Activated B cell treated with CpG ODN at 0.5 μM for 24 hours (primary cell): Measurements from ENCODE around the gene SPINK1. TPM values are rescaled to one million over a fixed set of nuclear protein-coding genes. Genes with fewer than 3 reads are reported as not detected.

Source experiments
- ATAC-seq: fragments of 200-7000 bp; cut with Tn5 transposase; one replicate; pipeline ENCODE4 v1.10.0; 2021; ENCODE audit warnings: low read depth, mild to moderate bottlenecking, moderate library complexity
- CTCF ChIA-PET: fragments of 350-600 bp; sonication (Branson Sonifier 250); formaldehyde crosslinking; loops from one replicate; lab custom pipeline; 2021; ENCODE audit warnings: antibody characterized with exemption; lab: Charles Lee
- POLR2A ChIA-PET: fragments of 350-600 bp; sonication (Branson Sonifier 250); formaldehyde crosslinking; loops from one replicate; lab custom pipeline; 2021; ENCODE audit warnings: antibody characterized with exemption; lab: Charles Lee
- DNase-seq: peaks from one replicate; pipeline ENCODE4 v3.0.0; 2022
- H3K27ac Mint-ChIP-seq: one replicate; pipeline ENCODE4 v1.8.0; 2020; ENCODE audit warnings: mixed read lengths
- H3K27me3 Mint-ChIP-seq: one replicate; pipeline ENCODE4 v1.8.0; 2021; ENCODE audit warnings: mixed read lengths
- H3K36me3 Mint-ChIP-seq: one replicate; pipeline ENCODE4 v1.8.0; 2021; ENCODE audit warnings: low read depth, mixed read lengths
- H3K4me1 Mint-ChIP-seq: one replicate; pipeline ENCODE4 v1.8.0; 2021; ENCODE audit warnings: mixed read lengths
- H3K4me3 Mint-ChIP-seq: one replicate; pipeline ENCODE4 v1.8.0; 2020; ENCODE audit warnings: mild to moderate bottlenecking, mixed read lengths
- H3K9me3 Mint-ChIP-seq: one replicate; pipeline ENCODE4 v1.8.0; 2020; ENCODE audit warnings: mixed read lengths
- intact Hi-C: fragments of 100-400 bp; cut with micrococcal nuclease; formaldehyde crosslinking; loops from one replicate; pipeline ENCODE4 v1.15.1; 2024
- total RNA-seq: library from RNA; stranded (reverse); gene quantifications from 2 replicates; pipeline ENCODE4 v1.2.3, GENCODE V29; 2022
- TF ChIP-seq, protein P1 (sequence below): fragments of 200-600 bp; IDR thresholded peaks from one replicate; pipeline ENCODE4 v1.8.0; 2022; ENCODE audit warnings: antibody characterized with exemption, mild to moderate bottlenecking

Gene SPINK1
- total RNA-seq, 1 donor from 2014 or later: not detected

DNA sequence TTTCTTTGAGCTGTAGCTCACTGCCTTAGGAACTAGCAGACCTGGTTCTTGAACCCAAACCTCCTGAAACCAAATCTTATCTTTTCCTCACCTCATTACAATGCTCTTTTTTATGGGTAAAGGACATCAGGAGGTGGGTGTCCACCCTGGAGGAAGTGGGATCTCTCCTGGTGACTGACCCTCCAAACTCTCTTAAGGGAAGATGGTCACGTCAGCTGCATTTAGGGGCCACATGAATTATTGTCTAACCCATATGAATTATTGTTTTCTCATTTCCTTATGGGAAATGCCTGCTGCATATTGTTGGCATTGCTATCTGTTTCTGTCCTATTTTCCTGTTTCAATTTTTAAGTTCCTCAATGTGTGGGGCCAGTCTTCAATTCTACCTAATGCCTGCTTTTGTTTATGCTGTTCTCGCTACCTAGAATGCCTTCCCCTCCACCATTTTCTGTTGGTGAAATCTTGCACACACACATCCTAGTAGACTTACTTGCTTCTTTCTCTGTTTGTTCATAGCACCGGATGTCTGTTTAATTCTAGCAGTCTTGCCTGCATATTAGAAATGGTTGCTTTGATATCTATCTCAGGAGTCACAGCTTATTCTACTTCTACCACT lies 22.0 kb upstream of the SPINK1 start:
- Mint-ChIP-seq H3K4me1 (no peaks in the 10 kb centered on the region), H3K36me3 (no peaks in the 10 kb centered on the region), H3K27me3 (peaks cover 6% of the 10 kb centered on the region), H3K27ac (no peak overlapping the region), H3K9me3 (no peaks in the 10 kb centered on the region), H3K4me3 (no peak overlapping the region)
- intact Hi-C loops: loop anchor here (10.0 kb wide), 3 partner anchors 601 to 1261 kb away; no protein-coding TSS in a partner anchor
- ATAC-seq (no peak), DNase-seq (no peak)
- TF ChIP-seq, protein P1, sequence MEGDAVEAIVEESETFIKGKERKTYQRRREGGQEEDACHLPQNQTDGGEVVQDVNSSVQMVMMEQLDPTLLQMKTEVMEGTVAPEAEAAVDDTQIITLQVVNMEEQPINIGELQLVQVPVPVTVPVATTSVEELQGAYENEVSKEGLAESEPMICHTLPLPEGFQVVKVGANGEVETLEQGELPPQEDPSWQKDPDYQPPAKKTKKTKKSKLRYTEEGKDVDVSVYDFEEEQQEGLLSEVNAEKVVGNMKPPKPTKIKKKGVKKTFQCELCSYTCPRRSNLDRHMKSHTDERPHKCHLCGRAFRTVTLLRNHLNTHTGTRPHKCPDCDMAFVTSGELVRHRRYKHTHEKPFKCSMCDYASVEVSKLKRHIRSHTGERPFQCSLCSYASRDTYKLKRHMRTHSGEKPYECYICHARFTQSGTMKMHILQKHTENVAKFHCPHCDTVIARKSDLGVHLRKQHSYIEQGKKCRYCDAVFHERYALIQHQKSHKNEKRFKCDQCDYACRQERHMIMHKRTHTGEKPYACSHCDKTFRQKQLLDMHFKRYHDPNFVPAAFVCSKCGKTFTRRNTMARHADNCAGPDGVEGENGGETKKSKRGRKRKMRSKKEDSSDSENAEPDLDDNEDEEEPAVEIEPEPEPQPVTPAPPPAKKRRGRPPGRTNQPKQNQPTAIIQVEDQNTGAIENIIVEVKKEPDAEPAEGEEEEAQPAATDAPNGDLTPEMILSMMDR: no peak
- CTCF ChIA-PET: no interaction called here
- POLR2A ChIA-PET: no interaction called here

GRCh38 chr5:147852365-147852764 lies 20.9 kb upstream of the SPINK1 start:
- CTCF ChIA-PET: no interaction called here
- Mint-ChIP-seq H3K9me3 (no peaks in the 10 kb centered on the region), H3K27ac (no peak overlapping the region), H3K4me3 (no peak overlapping the region), H3K36me3 (no peaks in the 10 kb centered on the region), H3K4me1 (no peaks in the 10 kb centered on the region), H3K27me3 (peaks cover 9% of the 10 kb centered on the region)
- ATAC-seq (no peak), DNase-seq (no peak)
- intact Hi-C loops: loop anchor here (10.0 kb wide), 3 partner anchors 602 to 1262 kb away; no protein-coding TSS in a partner anchor
- POLR2A ChIA-PET: no interaction called here
- TF ChIP-seq, protein P1: no peak

DNA sequence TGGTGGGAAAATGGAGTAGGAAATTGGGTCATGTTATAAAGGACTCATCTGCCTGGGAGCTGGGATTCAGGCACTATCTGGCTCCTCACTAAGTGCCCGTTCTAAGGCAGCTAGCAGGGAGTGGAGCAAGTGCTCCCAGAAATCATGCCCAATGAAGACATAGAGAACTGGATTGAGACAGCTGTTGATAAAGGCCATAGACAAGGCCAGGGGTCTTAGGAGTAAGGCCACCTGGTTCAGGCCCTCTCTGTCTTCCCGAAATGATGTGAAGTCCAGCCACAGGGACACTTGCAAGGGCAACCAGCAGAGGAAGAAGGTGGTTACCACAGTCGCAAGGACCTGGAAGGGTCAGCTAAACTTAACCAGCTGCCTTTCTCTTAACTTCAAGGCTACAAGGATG lies 20.1 kb upstream of the SPINK1 start:
- no peak for DNase-seq
- no peak overlapping the region for H3K4me3 Mint-ChIP-seq
- ChIA-PET CTCF (interaction anchor here (1.8 kb wide), 1 partner anchor 8 kb away, joined by 8 read pairs; no protein-coding TSS in a partner anchor), POLR2A (no interaction called here)
- H3K4me1 Mint-ChIP-seq: no peaks in the 10 kb centered on the region
- intact Hi-C loops: loop anchor here (10.0 kb wide), 3 partner anchors 603 to 1263 kb away; no protein-coding TSS in a partner anchor
- no peak for ATAC-seq
- H3K9me3 Mint-ChIP-seq: no peaks in the 10 kb centered on the region
- TF ChIP-seq, protein P1: no peak
- no peaks in the 10 kb centered on the region for H3K36me3 Mint-ChIP-seq
- H3K27ac Mint-ChIP-seq: no peak overlapping the region
- H3K27me3 Mint-ChIP-seq: peaks cover 9% of the 10 kb centered on the region

DNA sequence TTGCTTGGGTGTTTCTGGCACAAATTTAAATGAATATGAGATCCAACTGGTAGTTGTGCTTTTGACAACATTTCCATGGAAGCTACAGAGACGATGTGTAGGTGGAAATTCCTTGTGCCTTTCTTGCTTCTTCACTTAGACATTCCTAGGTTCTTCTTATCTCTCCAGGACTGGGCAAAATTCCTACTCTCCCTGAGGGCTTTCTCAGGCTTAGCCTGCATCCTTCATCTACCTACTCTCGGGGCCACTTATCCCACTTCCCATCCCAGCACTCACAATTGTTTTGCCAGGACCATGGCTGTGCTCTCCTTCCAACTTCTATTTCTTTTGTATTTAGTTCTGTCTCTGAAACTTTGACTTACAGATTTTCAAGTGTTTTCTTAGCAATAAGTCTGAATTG lies 17.8 kb upstream of the SPINK1 start:
- Mint-ChIP-seq H3K9me3 (no peaks in the 10 kb centered on the region), H3K27ac (no peak overlapping the region), H3K36me3 (no peaks in the 10 kb centered on the region), H3K4me1 (no peaks in the 10 kb centered on the region), H3K27me3 (peaks cover 9% of the 10 kb centered on the region), H3K4me3 (no peak overlapping the region)
- POLR2A ChIA-PET: no interaction called here
- CTCF ChIA-PET: no interaction called here
- intact Hi-C loops: loop anchor here (5.0 kb wide), 1 partner anchor 757 kb away; no protein-coding TSS in a partner anchor
- ATAC-seq (no peak), DNase-seq (no peak)
- TF ChIP-seq, protein P1: no peak

DNA sequence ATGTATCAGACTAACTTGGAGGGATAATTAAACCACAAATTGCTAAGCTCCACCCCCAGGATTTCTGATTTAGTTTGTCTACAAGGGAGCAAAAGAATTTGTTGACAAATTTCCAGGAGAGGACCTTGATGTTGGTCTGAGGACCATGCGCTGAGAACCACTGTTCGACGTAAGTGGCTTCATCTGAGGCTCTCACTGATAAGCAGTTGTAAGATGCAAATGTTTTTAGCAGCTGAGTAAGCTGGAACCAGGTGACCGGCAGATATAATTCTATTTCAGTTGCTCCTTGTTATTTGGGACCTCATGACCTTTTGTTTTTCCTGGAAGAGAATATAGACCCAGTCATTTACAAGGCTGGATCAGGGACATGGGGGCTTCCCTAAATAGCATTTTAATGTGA lies 14.1 kb upstream of the SPINK1 start:
- ATAC-seq (no peak), DNase-seq (no peak)
- Mint-ChIP-seq H3K9me3 (no peaks in the 10 kb centered on the region), H3K36me3 (no peaks in the 10 kb centered on the region), H3K27me3 (peaks cover 18% of the 10 kb centered on the region), H3K27ac (no peak overlapping the region), H3K4me3 (no peak overlapping the region), H3K4me1 (no peaks in the 10 kb centered on the region)
- TF ChIP-seq, protein P1: no peak
- POLR2A ChIA-PET: no interaction called here
- intact Hi-C loops: loop anchor here (5.0 kb wide), 1 partner anchor 753 kb away; no protein-coding TSS in a partner anchor
- CTCF ChIA-PET: no interaction called here
